ENCODE results near the gene MYLK3.

MYLK3 gene

GRCh38 chr16:46757339-46758050, 9.4 kb upstream of the MYLK3 start:
- no peak for DNase-seq

- no peak for DNase-seq
These were observed 8.6 kb upstream of the MYLK3 start for GRCh38 chr16:46756772-46757171.

GRCh38 chr16:46753015-46753414, 4.9 kb upstream of the MYLK3 start:
- DNase-seq, result no peak

GRCh38 chr16:46751381-46751780, 3.2 kb upstream of the MYLK3 start:
- no peak for DNase-seq

- DNase-seq, result no peak
These were observed 896 bp upstream of the MYLK3 start for GRCh38 chr16:46748775-46749705.

- DNase-seq, result no peak
These were observed 1.0 kb downstream of the MYLK3 start for GRCh38 chr16:46746821-46747776.

GRCh38 chr16:46745617-46746016, 2.5 kb downstream of the MYLK3 start:
- no peak for DNase-seq

- DNase-seq, result no peak
These were observed 4.9 kb downstream of the MYLK3 start for GRCh38 chr16:46743232-46743719.

- DNase-seq, result no peak
These were observed 8.2 kb downstream of the MYLK3 start for GRCh38 chr16:46739934-46740333.

GRCh38 chr16:46737621-46738214, 10.4 kb downstream of the MYLK3 start:
- no peak for DNase-seq

- DNase-seq, result no peak
These were observed 11.4 kb downstream of the MYLK3 start for GRCh38 chr16:46736695-46737094.

GRCh38 chr16:46733319-46733830, 14.8 kb downstream of the MYLK3 start:
- no peak for DNase-seq

GRCh38 chr16:46732561-46732960, 15.6 kb downstream of the MYLK3 start:
- no peak for DNase-seq

- DNase-seq, result no peak
These were observed 16.2 kb downstream of the MYLK3 start for GRCh38 chr16:46731691-46732555.

GRCh38 chr16:46730801-46731690, 17.1 kb downstream of the MYLK3 start:
- DNase-seq, result no peak

GRCh38 chr16:46730126-46730525, 18.0 kb downstream of the MYLK3 start:
- DNase-seq, result no peak

- DNase-seq, result no peak
These were observed 18.7 kb downstream of the MYLK3 start for GRCh38 chr16:46729326-46729995.

- no peak for DNase-seq
These were observed 19.3 kb downstream of the MYLK3 start for GRCh38 chr16:46728806-46729205.

GRCh38 chr16:46727630-46728029, 20.5 kb downstream of the MYLK3 start:
- DNase-seq, result no peak
